Mammary epithelial cell (primary cell): ENCODE data around the gene SLC1A7.

Source experiments
- EZH2 ChIP-seq: IDR thresholded peaks from 2 replicates; pipeline ENCODE4 v1.6.1; 2012; ENCODE audit warnings: low read length, inconsistent platforms, borderline replicate concordance
- TF ChIP-seq, protein P1 (sequence below), 2 donors: IDR thresholded peaks in 1 of 2; conservative IDR thresholded peaks in 1 of 2; 2 replicates each; pipeline ENCODE4 v1.5.1; 2011 to 2012; ENCODE audit warnings: inconsistent platforms in 2 of 2, low read length in 2 of 2, mild to moderate bottlenecking in 2 of 2, control low read depth in 1 of 2, low read depth in 1 of 2; ENCODE audit not compliant: insufficient read depth in 1 of 2; ENCODE audit errors: extremely low read depth in 1 of 2

DNA sequence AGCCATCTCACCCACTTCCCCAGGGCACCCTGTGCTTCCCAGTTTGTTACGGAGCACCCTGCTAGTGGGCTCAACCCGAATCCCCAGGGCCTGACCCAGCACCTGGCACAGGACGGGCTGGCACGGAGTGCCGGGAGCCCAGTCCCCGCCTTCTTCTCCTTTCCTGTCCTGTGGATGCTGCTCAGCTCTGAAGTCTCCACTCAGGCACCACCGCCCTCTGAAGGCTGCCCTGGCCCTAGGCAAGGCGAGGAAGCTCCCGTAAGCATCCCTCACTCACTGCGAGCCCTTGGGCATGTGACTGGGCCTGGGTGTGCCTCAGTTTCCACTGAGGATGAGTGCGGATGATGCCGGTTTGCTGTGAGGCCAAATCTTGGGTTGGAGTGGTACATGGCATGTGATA lies 21.8 kb downstream of the SLC1A7 start:
- TF ChIP-seq, protein P1, sequence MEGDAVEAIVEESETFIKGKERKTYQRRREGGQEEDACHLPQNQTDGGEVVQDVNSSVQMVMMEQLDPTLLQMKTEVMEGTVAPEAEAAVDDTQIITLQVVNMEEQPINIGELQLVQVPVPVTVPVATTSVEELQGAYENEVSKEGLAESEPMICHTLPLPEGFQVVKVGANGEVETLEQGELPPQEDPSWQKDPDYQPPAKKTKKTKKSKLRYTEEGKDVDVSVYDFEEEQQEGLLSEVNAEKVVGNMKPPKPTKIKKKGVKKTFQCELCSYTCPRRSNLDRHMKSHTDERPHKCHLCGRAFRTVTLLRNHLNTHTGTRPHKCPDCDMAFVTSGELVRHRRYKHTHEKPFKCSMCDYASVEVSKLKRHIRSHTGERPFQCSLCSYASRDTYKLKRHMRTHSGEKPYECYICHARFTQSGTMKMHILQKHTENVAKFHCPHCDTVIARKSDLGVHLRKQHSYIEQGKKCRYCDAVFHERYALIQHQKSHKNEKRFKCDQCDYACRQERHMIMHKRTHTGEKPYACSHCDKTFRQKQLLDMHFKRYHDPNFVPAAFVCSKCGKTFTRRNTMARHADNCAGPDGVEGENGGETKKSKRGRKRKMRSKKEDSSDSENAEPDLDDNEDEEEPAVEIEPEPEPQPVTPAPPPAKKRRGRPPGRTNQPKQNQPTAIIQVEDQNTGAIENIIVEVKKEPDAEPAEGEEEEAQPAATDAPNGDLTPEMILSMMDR (conservative IDR thresholded peaks at IDR 0.05 in 1 of 2, IDR thresholded peaks at IDR 0.05 in 1 of 2; ENCODE audit: extremely low read depth in 1 of 2, insufficient read depth in 1 of 2, low read depth in 1 of 2, low read length in 2 of 2), result no peak
- no peak for TF ChIP-seq EZH2
